ENCODE data around the gene CCDC15. TPM values are rescaled to one million over a fixed set of nuclear protein-coding genes. Genes with fewer than 3 reads are reported as not detected.

CCDC15 gene
- polyA plus RNA-seq, 4 donors: 0.22 to 2.2 (median 0.60) TPM

GRCh38 chr11:124970925-124971324, 16.9 kb downstream of the CCDC15 start:
- no peak overlapping the region for H3K27ac ChIP-seq (ENCODE audit: low read depth in 1 of 3, low read length in 2 of 3)
- peak in 1 of 2 donors; percentile 25 for DNase-seq
- no peaks in the 10 kb centered on the region for H3K36me3 ChIP-seq (ENCODE audit: control insufficient read depth in 3 of 3, insufficient read depth in 2 of 3, low read depth in 1 of 3, low read length in 3 of 3)
- peaks cover 0 to 3% of the 10 kb centered on the region in 2 donors for H3K9me3 ChIP-seq (ENCODE audit: control insufficient read depth in 2 of 2, insufficient read depth in 1 of 2, low read depth in 1 of 2, low read length in 1 of 2)
- no peaks in the 10 kb centered on the region for H3K4me1 ChIP-seq (ENCODE audit: control insufficient read depth in 3 of 3, insufficient read depth in 2 of 3, low read depth in 1 of 3, low read length in 2 of 3)
- FAIRE-seq: no peak
- no peak overlapping the region for H3K4me3 ChIP-seq (ENCODE audit: low read depth in 1 of 3, low read length in 3 of 3)
- H3K27me3 ChIP-seq (ENCODE audit: control insufficient read depth in 3 of 3, insufficient read depth in 3 of 3, low read length in 3 of 3): no peaks in the 10 kb centered on the region
- 85 to 93% (median 92%) methylated on average over 2 of the region's 2 CpGs for WGBS, 3 donors

- FAIRE-seq: peak; percentile 72
- 22 to 65% (median 47%) methylated on average over 2 of the region's 2 CpGs for WGBS, 3 donors
These were observed 17.8 kb downstream of the CCDC15 start for GRCh38 chr11:124971810-124972209.

GRCh38 chr11:124976531-124976930, 22.5 kb downstream of the CCDC15 start:
- H3K27me3 ChIP-seq (ENCODE audit: control insufficient read depth in 3 of 3, insufficient read depth in 3 of 3, low read length in 3 of 3): no peaks in the 10 kb centered on the region
- H3K4me3 ChIP-seq (ENCODE audit: low read depth in 1 of 3, low read length in 3 of 3): no peak overlapping the region
- H3K4me1 ChIP-seq (ENCODE audit: control insufficient read depth in 3 of 3, insufficient read depth in 2 of 3, low read depth in 1 of 3, low read length in 2 of 3): no peaks in the 10 kb centered on the region
- no peaks in the 10 kb centered on the region for H3K36me3 ChIP-seq (ENCODE audit: control insufficient read depth in 3 of 3, insufficient read depth in 2 of 3, low read depth in 1 of 3, low read length in 3 of 3)
- DNase-seq (no peak), FAIRE-seq (no peak)
- H3K9me3 ChIP-seq (ENCODE audit: control insufficient read depth in 2 of 2, insufficient read depth in 1 of 2, low read depth in 1 of 2, low read length in 1 of 2): peaks cover 0 to 2% of the 10 kb centered on the region in 2 donors
- no peak overlapping the region for H3K27ac ChIP-seq (ENCODE audit: low read depth in 1 of 3, low read length in 2 of 3)
- WGBS, 3 donors: 85 to 88% (median 87%) methylated on average over 3 of the region's 3 CpGs

More at GRCh38 chr11:124971810-124972209, 17.8 kb downstream of the CCDC15 start:
- no peak overlapping the region for H3K4me3 ChIP-seq (ENCODE audit: low read depth in 1 of 3, low read length in 3 of 3)
- H3K9me3 ChIP-seq (ENCODE audit: control insufficient read depth in 2 of 2, insufficient read depth in 1 of 2, low read depth in 1 of 2, low read length in 1 of 2): peaks cover 0 to 3% of the 10 kb centered on the region in 2 donors
- no peaks in the 10 kb centered on the region for H3K4me1 ChIP-seq (ENCODE audit: control insufficient read depth in 3 of 3, insufficient read depth in 2 of 3, low read depth in 1 of 3, low read length in 2 of 3)
- H3K36me3 ChIP-seq (ENCODE audit: control insufficient read depth in 3 of 3, insufficient read depth in 2 of 3, low read depth in 1 of 3, low read length in 3 of 3): no peaks in the 10 kb centered on the region
- peak in 1 of 2 donors; percentile 43 for DNase-seq
- H3K27ac ChIP-seq (ENCODE audit: low read depth in 1 of 3, low read length in 2 of 3): no peak overlapping the region
- no peaks in the 10 kb centered on the region for H3K27me3 ChIP-seq (ENCODE audit: control insufficient read depth in 3 of 3, insufficient read depth in 3 of 3, low read length in 3 of 3)

GRCh38 chr11:124977006-124977405, 23.0 kb downstream of the CCDC15 start:
- Histone ChIP-seq H3K27ac (ENCODE audit: low read depth in 1 of 3, low read length in 2 of 3) (no peak overlapping the region), H3K27me3 (ENCODE audit: control insufficient read depth in 3 of 3, insufficient read depth in 3 of 3, low read length in 3 of 3) (no peaks in the 10 kb centered on the region), H3K4me3 (ENCODE audit: low read depth in 1 of 3, low read length in 3 of 3) (no peak overlapping the region), H3K9me3 (ENCODE audit: control insufficient read depth in 2 of 2, insufficient read depth in 1 of 2, low read depth in 1 of 2, low read length in 1 of 2) (peaks cover 0 to 5% of the 10 kb centered on the region in 2 donors), H3K4me1 (ENCODE audit: control insufficient read depth in 3 of 3, insufficient read depth in 2 of 3, low read depth in 1 of 3, low read length in 2 of 3) (no peaks in the 10 kb centered on the region), H3K36me3 (ENCODE audit: control insufficient read depth in 3 of 3, insufficient read depth in 2 of 3, low read depth in 1 of 3, low read length in 3 of 3) (no peaks in the 10 kb centered on the region)
- 78 to 83% (median 83%) methylated on average over 2 of the region's 2 CpGs for WGBS, 3 donors
- FAIRE-seq: no peak
- no peak for DNase-seq

- whole genome bisulfite sequencing, 3 donors: 92 to 96% (median 94%) methylated on average over 2 of the region's 2 CpGs
- DNase-seq: no peak
- no peaks in the 10 kb centered on the region for H3K4me1 ChIP-seq (ENCODE audit: control insufficient read depth in 3 of 3, insufficient read depth in 2 of 3, low read depth in 1 of 3, low read length in 2 of 3)
- no peaks in the 10 kb centered on the region for H3K36me3 ChIP-seq (ENCODE audit: control insufficient read depth in 3 of 3, insufficient read depth in 2 of 3, low read depth in 1 of 3, low read length in 3 of 3)
- H3K27me3 ChIP-seq (ENCODE audit: control insufficient read depth in 3 of 3, insufficient read depth in 3 of 3, low read length in 3 of 3): no peaks in the 10 kb centered on the region
- FAIRE-seq: no peak
- no peak overlapping the region for H3K4me3 ChIP-seq (ENCODE audit: low read depth in 1 of 3, low read length in 3 of 3)
- peaks cover 0 to 5% of the 10 kb centered on the region in 2 donors for H3K9me3 ChIP-seq (ENCODE audit: control insufficient read depth in 2 of 2, insufficient read depth in 1 of 2, low read depth in 1 of 2, low read length in 1 of 2)
- H3K27ac ChIP-seq (ENCODE audit: low read depth in 1 of 3, low read length in 2 of 3): no peak overlapping the region
These were observed 24.3 kb downstream of the CCDC15 start for GRCh38 chr11:124978316-124978715.

GRCh38 chr11:124982043-124982442, 28.0 kb downstream of the CCDC15 start:
- Histone ChIP-seq H3K36me3 (ENCODE audit: control insufficient read depth in 3 of 3, insufficient read depth in 2 of 3, low read depth in 1 of 3, low read length in 3 of 3) (peaks cover 0 to 3% (median 0%) of the 10 kb centered on the region in 3 donors), H3K9me3 (ENCODE audit: control insufficient read depth in 2 of 2, insufficient read depth in 1 of 2, low read depth in 1 of 2, low read length in 1 of 2) (peaks cover 0 to 7% of the 10 kb centered on the region in 2 donors), H3K4me3 (ENCODE audit: low read depth in 1 of 3, low read length in 3 of 3) (no peak overlapping the region), H3K4me1 (ENCODE audit: control insufficient read depth in 3 of 3, insufficient read depth in 2 of 3, low read depth in 1 of 3, low read length in 2 of 3) (no peaks in the 10 kb centered on the region), H3K27me3 (ENCODE audit: control insufficient read depth in 3 of 3, insufficient read depth in 3 of 3, low read length in 3 of 3) (no peaks in the 10 kb centered on the region), H3K27ac (ENCODE audit: low read depth in 1 of 3, low read length in 2 of 3) (no peak overlapping the region)
- DNase-seq (no peak), FAIRE-seq (no peak)

GRCh38 chr11:124983674-124984511, 29.9 kb downstream of the CCDC15 start:
- no peaks in the 10 kb centered on the region for H3K27me3 ChIP-seq (ENCODE audit: control insufficient read depth in 3 of 3, insufficient read depth in 3 of 3, low read length in 3 of 3)
- H3K4me3 ChIP-seq (ENCODE audit: low read depth in 1 of 3, low read length in 3 of 3): no peak overlapping the region
- peaks cover 0 to 7% of the 10 kb centered on the region in 2 donors for H3K9me3 ChIP-seq (ENCODE audit: control insufficient read depth in 2 of 2, insufficient read depth in 1 of 2, low read depth in 1 of 2, low read length in 1 of 2)
- H3K36me3 ChIP-seq (ENCODE audit: control insufficient read depth in 3 of 3, insufficient read depth in 2 of 3, low read depth in 1 of 3, low read length in 3 of 3): peaks cover 0 to 3% (median 0%) of the 10 kb centered on the region in 3 donors
- no peak for DNase-seq
- no peak overlapping the region for H3K27ac ChIP-seq (ENCODE audit: low read depth in 1 of 3, low read length in 2 of 3)
- no peaks in the 10 kb centered on the region for H3K4me1 ChIP-seq (ENCODE audit: control insufficient read depth in 3 of 3, insufficient read depth in 2 of 3, low read depth in 1 of 3, low read length in 2 of 3)
- 95 to 98% (median 97%) methylated on average over 17 of the region's 17 CpGs for WGBS, 3 donors
- FAIRE-seq: no peak

GRCh38 chr11:124984512-124984854, 30.5 kb downstream of the CCDC15 start:
- H3K4me3 ChIP-seq (ENCODE audit: low read depth in 1 of 3, low read length in 3 of 3): no peak overlapping the region
- no peak for FAIRE-seq

More at GRCh38 chr11:124984512-124984854, 30.5 kb downstream of the CCDC15 start:
- WGBS, 3 donors: 91 to 98% (median 95%) methylated on average over 3 of the region's 3 CpGs
- H3K4me1 ChIP-seq (ENCODE audit: control insufficient read depth in 3 of 3, insufficient read depth in 2 of 3, low read depth in 1 of 3, low read length in 2 of 3): no peaks in the 10 kb centered on the region
- DNase-seq: no peak
- H3K9me3 ChIP-seq (ENCODE audit: control insufficient read depth in 2 of 2, insufficient read depth in 1 of 2, low read depth in 1 of 2, low read length in 1 of 2): peaks cover 0 to 7% of the 10 kb centered on the region in 2 donors
- no peak overlapping the region for H3K27ac ChIP-seq (ENCODE audit: low read depth in 1 of 3, low read length in 2 of 3)
- H3K27me3 ChIP-seq (ENCODE audit: control insufficient read depth in 3 of 3, insufficient read depth in 3 of 3, low read length in 3 of 3): no peaks in the 10 kb centered on the region
- H3K36me3 ChIP-seq (ENCODE audit: control insufficient read depth in 3 of 3, insufficient read depth in 2 of 3, low read depth in 1 of 3, low read length in 3 of 3): peaks cover 0 to 3% (median 0%) of the 10 kb centered on the region in 3 donors
